Naive thymus-derived CD4-positive, alpha-beta T cell (primary cell): ENCODE results near the gene ZNF322. TPM values are rescaled to one million over a fixed set of nuclear protein-coding genes. Genes with fewer than 3 reads are reported as not detected.
A peak's percentile ranks its signal among the peaks of the same experiment; 100 is the strongest.
"Not testable (repeated sequence)": the region's sequence is repeated elsewhere in the genome, so short reads cannot be mapped to it uniquely, and the experiment has no call there.

Source experiments
- ATAC-seq: fragments of 150-1000 bp; cut with Tn5 transposase; 2 replicates; pipeline ENCODE4 v1.10.0; 2021; ENCODE audit warnings: mild to moderate bottlenecking, moderate library complexity
- CTCF ChIA-PET: fragments of 350-600 bp; sonication (Branson Sonifier 250); formaldehyde crosslinking; loops from one replicate; lab custom pipeline; 2021; ENCODE audit warnings: antibody characterized with exemption; lab: Charles Lee
- POLR2A ChIA-PET: fragments of 350-600 bp; sonication (Branson Sonifier 250); formaldehyde crosslinking; loops from one replicate; lab custom pipeline; 2021; ENCODE audit warnings: antibody characterized with exemption, inconsistent platforms; lab: Charles Lee
- DNase-seq, 9 donors: peaks; one replicate each; pipeline versions ENCODE4 v3.0.0 to v3.0.0-alpha.2; 2020 to 2022; ENCODE audit warnings: mixed read lengths in 1 of 9
- H3K27ac ChIP-seq: one replicate; pipeline ENCODE4 v1.7.0; 2013; ENCODE audit warnings: mild to moderate bottlenecking, low read depth, low read length, moderate library complexity
- H3K27me3 ChIP-seq, 2 donors: one replicate each; pipeline ENCODE4 v1.7.0; 2013; ENCODE audit warnings: low read length in 2 of 2, mild to moderate bottlenecking in 2 of 2, moderate library complexity in 2 of 2; ENCODE audit not compliant: control insufficient read depth in 2 of 2, insufficient read depth in 2 of 2
- H3K36me3 ChIP-seq, 3 experiments: 1 replicate in 2 of 3; 2 replicates in 1 of 3; pipeline ENCODE4 v1.7.0; 2013; ENCODE audit warnings: low read length in 3 of 3, mild to moderate bottlenecking in 3 of 3, moderate library complexity in 1 of 3; ENCODE audit not compliant: insufficient read depth in 3 of 3, control insufficient read depth in 2 of 3
- H3K4me1 ChIP-seq, 2 donors: one replicate each; pipeline ENCODE4 v1.7.0; 2013; ENCODE audit warnings: low read length in 2 of 2, mild to moderate bottlenecking in 2 of 2, moderate library complexity in 1 of 2; ENCODE audit not compliant: control insufficient read depth in 2 of 2, insufficient read depth in 2 of 2
- H3K4me3 ChIP-seq: 2 replicates; pipeline ENCODE4 v1.7.0; 2013; ENCODE audit warnings: mild to moderate bottlenecking, low read length
- H3K9me3 ChIP-seq, 3 experiments: 1 replicate in 2 of 3; 2 replicates in 1 of 3; pipeline ENCODE4 v1.7.0; 2013; ENCODE audit warnings: low read length in 3 of 3; ENCODE audit not compliant: control insufficient read depth in 2 of 3
- H3K27ac Mint-ChIP-seq, 9 donors: one replicate each; pipeline ENCODE4 v1.8.0; 2020 to 2022; ENCODE audit warnings: mixed read lengths in 9 of 9, mild to moderate bottlenecking in 8 of 9, moderate library complexity in 5 of 9, inconsistent platforms in 2 of 9
- H3K27me3 Mint-ChIP-seq, 5 donors: one replicate each; pipeline ENCODE4 v1.8.0; 2021 to 2022; ENCODE audit warnings: mixed read lengths in 5 of 5, mild to moderate bottlenecking in 1 of 5
- H3K36me3 Mint-ChIP-seq, 5 donors: one replicate each; pipeline ENCODE4 v1.8.0; 2020 to 2022; ENCODE audit warnings: mixed read lengths in 5 of 5, mild to moderate bottlenecking in 3 of 5, inconsistent platforms in 1 of 5
- H3K4me1 Mint-ChIP-seq, 7 donors: one replicate each; pipeline ENCODE4 v1.8.0; 2020 to 2022; ENCODE audit warnings: mixed read lengths in 7 of 7, mild to moderate bottlenecking in 3 of 7, inconsistent platforms in 1 of 7
- H3K4me3 Mint-ChIP-seq, 10 donors: one replicate each; pipeline ENCODE4 v1.8.0; 2020 to 2022; ENCODE audit warnings: mild to moderate bottlenecking in 10 of 10, mixed read lengths in 10 of 10, moderate library complexity in 6 of 10, inconsistent platforms in 2 of 10
- H3K9me3 Mint-ChIP-seq, 11 donors: one replicate each; pipeline ENCODE4 v1.8.0; 2020 to 2022; ENCODE audit warnings: mixed read lengths in 11 of 11, mild to moderate bottlenecking in 4 of 11, inconsistent platforms in 1 of 11, moderate library complexity in 1 of 11
- intact Hi-C, 2 donors: fragments of 100-400 bp; cut with micrococcal nuclease; formaldehyde crosslinking; loops; one replicate each; pipeline ENCODE4 v1.15.1; 2023
- polyA plus RNA-seq, 2 donors: library from polyadenylated mRNA; unstranded; fragments of 300-500 nt; fragmentation: Illumina TruSeq; gene quantifications; one replicate each; pipeline ENCODE4 v1.2.3, GENCODE V29; 2021
- total RNA-seq, 6 experiments: library from RNA in 5 of 6; stranded (reverse) in 5 of 6; gene quantifications; 1 replicate in 5 of 6; 2 replicates in 1 of 6; pipeline ENCODE4 v1.2.3 and lab custom pipeline; 2021 to 2026

ZNF322 gene
- total and polyA plus RNA-seq, 7 experiments from 2014 or later: 5.1 to 23.1 (median 8.1) TPM

DNA sequence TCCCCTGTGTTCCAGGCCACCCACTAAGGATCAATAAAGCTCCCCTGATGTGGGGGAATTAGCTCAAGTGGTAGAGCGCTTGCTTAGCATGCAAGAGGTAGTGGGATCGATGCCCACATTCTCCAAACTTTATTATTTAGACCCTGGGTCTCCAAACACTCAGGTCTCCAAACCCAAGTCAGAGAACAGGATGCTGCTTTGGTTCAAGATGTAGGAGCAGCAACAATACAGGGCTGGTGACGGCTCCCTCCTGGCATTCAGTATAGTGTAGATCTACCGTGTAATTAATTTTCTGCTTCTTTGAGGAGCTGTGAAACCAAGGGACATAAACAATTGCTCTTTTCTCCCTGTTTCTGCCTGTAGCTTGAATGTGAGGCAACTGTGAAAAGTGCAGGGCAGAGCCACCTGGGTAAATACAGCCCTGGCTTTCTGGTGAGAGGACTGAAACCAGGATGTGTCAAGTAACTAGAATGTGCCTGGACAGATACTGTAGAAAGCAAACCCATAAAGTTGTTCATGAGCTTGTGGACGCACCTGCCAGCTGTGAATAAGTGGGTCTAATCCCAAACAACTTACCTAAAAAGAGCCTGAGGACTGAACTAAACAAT, 23.0 kb upstream of the ZNF322 start:
- not testable (repeated sequence) for H3K27me3 Mint-ChIP-seq

GRCh38 chr6:26673287-26673686, 13.7 kb upstream of the ZNF322 start:
- H3K27ac ChIP-seq, intact Hi-C loops, DNase-seq, H3K4me1 ChIP-seq, H3K4me1 Mint-ChIP-seq, H3K36me3 ChIP-seq, H3K27me3 Mint-ChIP-seq, H3K27me3 ChIP-seq, POLR2A ChIA-PET, CTCF ChIA-PET, H3K36me3 Mint-ChIP-seq, H3K4me3 ChIP-seq, H3K9me3 Mint-ChIP-seq, H3K27ac Mint-ChIP-seq, H3K9me3 ChIP-seq, H3K4me3 Mint-ChIP-seq, ATAC-seq: not testable (repeated sequence)

More for the DNA sequence above, 23.0 kb upstream of the ZNF322 start:
- CTCF ChIA-PET, H3K4me1 Mint-ChIP-seq, H3K27ac ChIP-seq, POLR2A ChIA-PET, H3K4me1 ChIP-seq, H3K9me3 Mint-ChIP-seq, ATAC-seq, H3K4me3 Mint-ChIP-seq, H3K36me3 ChIP-seq, H3K27me3 ChIP-seq, H3K36me3 Mint-ChIP-seq, H3K27ac Mint-ChIP-seq, DNase-seq, intact Hi-C loops, H3K4me3 ChIP-seq, H3K9me3 ChIP-seq: not testable (repeated sequence)

GRCh38 chr6:26670558-26670957, 11.0 kb upstream of the ZNF322 start:
- H3K27me3 Mint-ChIP-seq: peaks cover 0 to 21% (median 10%) of the 10 kb centered on the region in 5 donors
- intact Hi-C loops, H3K27ac ChIP-seq, H3K4me3 ChIP-seq, CTCF ChIA-PET, H3K27ac Mint-ChIP-seq, ATAC-seq, H3K36me3 ChIP-seq, H3K4me1 ChIP-seq, POLR2A ChIA-PET, H3K9me3 Mint-ChIP-seq, DNase-seq, H3K9me3 ChIP-seq, H3K27me3 ChIP-seq, H3K36me3 Mint-ChIP-seq, H3K4me3 Mint-ChIP-seq, H3K4me1 Mint-ChIP-seq: not testable (repeated sequence)

DNA sequence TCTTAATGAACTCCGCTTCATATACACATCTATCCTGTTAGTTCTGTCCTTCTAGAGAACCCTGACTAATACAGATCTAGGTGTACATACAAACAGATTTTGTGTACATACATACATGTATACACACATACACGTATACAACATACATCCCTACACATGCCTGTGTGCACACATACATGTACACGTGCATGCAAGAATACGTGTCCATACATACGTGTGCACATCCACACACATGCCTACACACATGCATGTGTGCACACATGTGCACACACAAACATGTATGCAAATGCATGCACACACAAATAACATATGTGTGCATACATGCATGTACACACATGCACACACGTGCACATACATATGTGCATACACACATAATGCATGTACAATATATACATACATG, 10.5 kb upstream of the ZNF322 start:
- CTCF ChIA-PET, H3K4me1 Mint-ChIP-seq, H3K4me3 ChIP-seq, H3K4me3 Mint-ChIP-seq, intact Hi-C loops, H3K9me3 ChIP-seq, H3K36me3 ChIP-seq, H3K9me3 Mint-ChIP-seq, ATAC-seq, H3K27me3 ChIP-seq, DNase-seq, H3K36me3 Mint-ChIP-seq, H3K27ac ChIP-seq, H3K4me1 ChIP-seq, POLR2A ChIA-PET, H3K27ac Mint-ChIP-seq: not testable (repeated sequence)
- peaks cover 2 to 25% (median 15%) of the 10 kb centered on the region in 5 donors for H3K27me3 Mint-ChIP-seq

GRCh38 chr6:26660000-26660361, 435 bp upstream of the ZNF322 start:
- POLR2A ChIA-PET: interaction anchor here (0.8 to 0.9 kb wide), 2 partner anchors 27 to 1233 kb away, joined by 3 read pairs; a partner anchor contains a TSS
- peaks cover 21 to 45% (median 31%) of the 10 kb centered on the region in 7 donors for H3K4me1 Mint-ChIP-seq
- ATAC-seq (peak; percentile 67), DNase-seq (peak in 5 of 9 donors; percentile 18 to 44 (median 44))
- intact Hi-C loops: loop anchor here (1.0 to 2.0 kb wide), 2 partner anchors 53 kb away; no protein-coding TSS in a partner anchor
- H3K4me3 ChIP-seq: peak overlapping the region; percentile 75
- peak overlapping the region in 8 of 9 donors; percentile 16 to 85 (median 62) for H3K27ac Mint-ChIP-seq
- no peaks in the 10 kb centered on the region for H3K27me3 ChIP-seq
- peak overlapping the region; percentile 65 for H3K27ac ChIP-seq
- peaks cover 11 to 13% of the 10 kb centered on the region in 2 donors for H3K4me1 ChIP-seq
- peaks cover 0 to 11% (median 0%) of the 10 kb centered on the region in 3 experiments for H3K36me3 ChIP-seq
- peaks cover 0 to 21% (median 15%) of the 10 kb centered on the region in 5 donors for H3K36me3 Mint-ChIP-seq
- CTCF ChIA-PET: no interaction called here
- H3K9me3 ChIP-seq: no peaks in the 10 kb centered on the region
- H3K27me3 Mint-ChIP-seq: peaks cover 20 to 30% (median 26%) of the 10 kb centered on the region in 5 donors
- H3K9me3 Mint-ChIP-seq: no peaks in the 10 kb centered on the region
- peak overlapping the region; percentile 77 to 93 (median 88) for H3K4me3 Mint-ChIP-seq

- Histone ChIP-seq H3K36me3 (peaks cover 0 to 11% (median 0%) of the 10 kb centered on the region in 3 experiments), H3K27ac (no peak overlapping the region), H3K9me3 (no peaks in the 10 kb centered on the region), H3K4me3 (no peak overlapping the region), H3K4me1 (peaks cover 11 to 13% of the 10 kb centered on the region in 2 donors), H3K27me3 (no peaks in the 10 kb centered on the region)
- Mint-ChIP-seq H3K9me3 (peaks cover 0 to 7% (median 0%) of the 10 kb centered on the region in 11 donors), H3K4me1 (peaks cover 25 to 54% (median 38%) of the 10 kb centered on the region in 7 donors), H3K27ac (no peak overlapping the region), H3K4me3 (peak overlapping the region in 4 of 10 donors; percentile 11 to 79 (median 68)), H3K36me3 (peaks cover 4 to 47% (median 39%) of the 10 kb centered on the region in 5 donors), H3K27me3 (peaks cover under 1 to 11% (median 7%) of the 10 kb centered on the region in 5 donors)
- DNase-seq: no peak
- ATAC-seq: no peak
- ChIA-PET CTCF (interaction anchor here (1.1 kb wide), 1 partner anchor 49 kb away, joined by 3 read pairs; no protein-coding TSS in a partner anchor), POLR2A (interaction anchor here (0.6 kb wide), 1 partner anchor 514 kb away, joined by 5 read pairs; no protein-coding TSS in a partner anchor)
- intact Hi-C loops: no loop called here
These were observed 2.3 kb downstream of the ZNF322 start for GRCh38 chr6:26657256-26657655.
